GM21526 (cell line): ENCODE results near the gene ZNF12.
A peak's percentile ranks its signal among the peaks of the same experiment; 100 is the strongest.
"Not testable (repeated sequence)": the region's sequence is repeated elsewhere in the genome, so short reads cannot be mapped to it uniquely, and the experiment has no call there.

ENCODE experiments used
- ATAC-seq: cut with Tn5 transposase; IDR thresholded peaks from one replicate; pipeline ENCODE4 v1.9.1; 2021; ENCODE audit warnings: moderate library complexity; ENCODE audit not compliant: unreplicated experiment, low FRiP score

The ZNF12 gene

GRCh38 chr7:6706666-6707407 is at the start of gene ZNF12:
Gene ZNF12, minus strand, starts transcription at chr7:6706947. Its CDS starts 1,774 bp downstream, at chr7:6705173.
- peak; percentile 92 for ATAC-seq

GRCh38 chr7:6753964-6754363 is 47.2 kb upstream of the ZNF12 start, which contains the start of gene RSPH10B2:
Gene RSPH10B2, plus strand, starts transcription at chr7:6754103. Its CDS starts 3,575 bp downstream, at chr7:6757678.
- ATAC-seq = not testable (repeated sequence)

DNA sequence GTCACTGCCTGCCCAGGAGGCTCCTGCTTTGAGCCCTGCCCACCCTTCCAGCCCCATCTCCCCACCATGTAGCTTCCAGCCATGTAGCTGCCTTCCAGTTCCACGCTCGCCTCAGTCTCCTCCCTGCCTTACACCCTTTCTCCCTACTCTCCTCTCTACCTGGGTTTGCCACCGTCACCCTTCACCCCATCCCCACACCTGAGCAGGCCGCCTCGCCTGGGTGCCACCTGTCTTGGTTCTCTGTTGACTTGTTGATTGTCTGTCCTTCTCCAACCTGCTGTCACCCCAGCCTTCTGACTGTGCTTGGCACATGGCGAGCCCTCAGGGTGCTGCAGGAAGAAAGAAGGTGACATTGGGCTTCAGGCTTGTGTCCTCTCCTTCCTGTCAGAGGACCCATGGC is 43.4 kb upstream of the ZNF12 start:
- ATAC-seq = not testable (repeated sequence)

DNA sequence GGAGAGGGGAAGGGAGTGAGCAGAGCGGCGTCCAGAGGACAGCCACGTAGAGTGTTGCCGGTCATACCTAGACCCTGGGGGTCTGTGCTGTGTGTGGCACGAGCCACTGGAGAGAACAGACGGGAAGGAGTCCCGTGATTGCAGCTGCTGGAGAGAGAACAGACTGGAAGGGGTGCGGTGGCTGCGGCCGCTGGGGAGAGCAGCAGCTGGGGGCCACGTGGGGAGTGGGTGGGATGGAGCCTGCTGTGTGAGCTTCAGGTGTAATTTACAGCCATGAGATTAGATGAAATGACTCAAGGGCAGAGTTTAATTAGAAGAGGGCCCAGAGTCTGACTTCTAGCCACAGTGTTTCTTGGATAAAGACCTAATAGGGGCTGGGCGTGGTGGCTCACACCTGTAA is 42.6 kb upstream of the ZNF12 start:
- ATAC-seq = not testable (repeated sequence)

DNA sequence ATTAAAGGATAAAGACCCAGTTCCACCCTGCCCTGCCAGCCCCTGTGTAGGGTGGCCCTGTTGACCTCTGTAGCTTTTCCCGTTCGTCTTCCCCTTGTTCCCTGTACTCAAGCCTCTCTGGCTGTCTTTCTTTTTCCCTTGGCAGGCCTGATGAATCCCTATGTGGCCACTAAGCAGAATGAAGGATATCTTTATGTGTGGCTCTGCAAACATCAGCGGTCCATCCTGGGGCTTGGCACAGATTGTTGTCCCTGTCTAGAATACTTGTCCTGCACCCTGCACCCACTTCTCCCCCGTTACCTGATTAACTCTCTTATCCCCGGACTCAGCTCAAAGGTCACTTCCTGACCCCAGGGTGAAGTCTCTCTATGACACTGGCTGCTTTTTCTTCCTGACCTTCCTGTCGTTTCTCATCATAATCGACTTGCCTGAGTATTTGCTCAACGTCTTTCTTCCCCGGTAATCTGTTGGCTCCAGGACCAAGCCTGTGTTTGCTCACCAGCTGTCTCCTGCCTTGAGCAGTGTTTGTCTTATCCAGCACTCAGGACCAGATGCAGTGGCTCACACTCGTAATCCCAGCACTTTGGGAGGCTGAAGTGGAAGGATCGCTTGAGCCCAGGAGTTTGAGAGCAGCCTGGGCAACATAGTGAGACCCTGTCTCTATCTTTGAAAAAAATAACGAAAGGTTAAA is 37.8 kb upstream of the ZNF12 start:
- not testable (repeated sequence) for ATAC-seq

DNA sequence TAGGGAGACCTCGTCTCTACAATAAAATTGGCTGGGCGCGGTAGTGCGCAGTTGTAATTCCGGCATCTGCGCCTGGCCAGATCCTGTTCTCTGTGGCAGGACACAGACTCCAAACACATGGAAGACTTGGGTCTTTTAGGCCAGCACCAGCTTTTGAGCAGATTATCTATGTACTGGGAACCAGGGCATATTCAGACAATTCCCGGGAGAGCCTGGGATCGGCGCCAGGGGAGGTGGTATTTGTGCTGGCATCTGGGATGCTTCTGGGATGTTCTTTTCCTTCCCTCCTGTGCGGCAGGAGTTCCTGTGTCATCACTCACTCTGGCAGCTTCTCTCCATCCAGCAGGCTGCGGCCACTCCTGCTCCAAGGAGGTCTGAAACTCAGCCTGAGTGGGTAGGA is 31.7 kb upstream of the ZNF12 start:
- ATAC-seq = not testable (repeated sequence)

DNA sequence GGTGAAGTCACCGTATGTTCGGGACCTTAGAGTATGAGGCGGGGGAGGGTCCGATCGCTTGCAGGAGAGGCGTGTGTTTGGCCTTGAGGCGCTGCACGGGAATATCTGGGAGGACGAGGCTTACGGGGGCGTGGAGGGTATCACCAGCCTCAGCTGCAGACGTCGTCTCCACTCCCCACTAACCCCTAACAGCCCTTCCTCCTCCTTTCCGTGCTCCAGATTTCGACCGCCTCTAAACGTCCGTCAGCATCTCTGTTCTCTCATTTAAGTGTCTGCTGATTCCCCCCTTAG is 23.5 kb upstream of the ZNF12 start:
- ATAC-seq = peak; percentile 18

- peak; percentile 91 for ATAC-seq
Measured at GRCh38 chr7:6729492-6730342, 23.0 kb upstream of the ZNF12 start.

DNA sequence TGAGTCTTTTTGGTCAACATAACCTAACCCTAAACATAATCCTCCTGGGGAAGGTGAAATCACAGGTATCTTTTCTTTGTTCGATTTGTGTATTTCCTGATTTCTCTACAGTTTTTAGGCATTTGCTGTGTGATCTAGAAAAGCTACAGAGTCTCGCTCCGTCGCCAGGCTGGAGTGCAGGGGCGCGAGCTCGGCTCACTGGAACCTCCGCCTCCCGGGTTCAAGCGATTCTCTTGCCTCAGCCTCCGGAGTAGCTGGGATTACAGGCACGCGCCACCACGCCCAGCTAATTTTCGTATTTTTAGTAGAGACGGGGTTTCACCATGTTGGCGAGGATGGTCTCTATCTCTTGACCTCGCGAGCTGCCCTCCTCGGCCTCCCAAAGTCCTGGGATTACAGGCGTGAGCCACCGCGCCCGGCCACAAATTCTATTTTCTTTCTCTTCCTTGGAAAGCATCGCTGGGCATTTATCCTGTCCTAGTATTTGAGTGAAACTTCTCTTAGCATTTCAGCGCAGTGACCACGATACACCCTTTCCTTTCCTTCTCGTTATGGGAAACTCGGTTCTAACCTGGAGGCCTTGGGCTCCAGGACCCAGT is 22.2 kb upstream of the ZNF12 start:
- ATAC-seq = not testable (repeated sequence)

DNA sequence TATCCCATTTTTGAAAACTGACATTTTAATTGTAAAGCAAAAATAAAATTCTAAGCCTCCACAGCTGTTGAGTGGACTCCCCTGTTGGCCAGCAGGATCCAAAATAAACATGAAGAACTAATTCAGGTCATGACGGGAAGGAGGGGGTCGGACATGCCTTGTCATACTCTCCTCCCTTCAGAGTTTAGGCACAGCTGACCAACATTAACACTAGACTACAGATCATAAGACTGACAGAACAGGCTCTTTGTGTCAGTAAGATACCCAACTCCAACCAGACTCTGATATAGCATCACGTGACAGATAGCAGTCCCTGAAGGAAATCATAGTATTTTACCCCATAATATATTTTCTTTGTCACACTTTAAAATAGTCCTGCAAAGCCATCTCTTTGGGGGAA is 20.9 kb upstream of the ZNF12 start:
- ATAC-seq = no peak

- not testable (repeated sequence) for ATAC-seq
Measured at GRCh38 chr7:6726341-6726740, 19.6 kb upstream of the ZNF12 start.

DNA sequence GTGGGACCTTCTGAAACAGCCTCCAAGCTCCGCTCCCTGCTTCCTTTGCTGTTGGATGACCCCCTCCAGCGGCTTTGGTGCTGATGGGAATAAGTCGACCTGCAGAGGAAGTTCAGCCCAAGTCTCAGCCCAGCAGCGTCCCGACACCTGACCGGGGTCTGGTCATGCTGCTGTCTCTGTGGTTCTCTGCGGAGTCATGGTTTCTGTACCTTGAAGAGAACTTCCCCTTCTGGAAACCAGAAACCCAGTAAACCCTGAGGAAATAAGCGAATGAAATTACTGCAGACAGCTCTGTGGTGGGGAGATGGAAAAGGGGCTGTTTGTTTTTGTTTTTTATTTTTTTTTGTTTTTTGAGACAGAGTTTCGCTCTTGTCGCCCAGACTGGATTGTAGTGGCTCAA is 18.3 kb upstream of the ZNF12 start:
- ATAC-seq = peak; percentile 60

GRCh38 chr7:6724351-6724750 is 17.6 kb upstream of the ZNF12 start:
- not testable (repeated sequence) for ATAC-seq

DNA sequence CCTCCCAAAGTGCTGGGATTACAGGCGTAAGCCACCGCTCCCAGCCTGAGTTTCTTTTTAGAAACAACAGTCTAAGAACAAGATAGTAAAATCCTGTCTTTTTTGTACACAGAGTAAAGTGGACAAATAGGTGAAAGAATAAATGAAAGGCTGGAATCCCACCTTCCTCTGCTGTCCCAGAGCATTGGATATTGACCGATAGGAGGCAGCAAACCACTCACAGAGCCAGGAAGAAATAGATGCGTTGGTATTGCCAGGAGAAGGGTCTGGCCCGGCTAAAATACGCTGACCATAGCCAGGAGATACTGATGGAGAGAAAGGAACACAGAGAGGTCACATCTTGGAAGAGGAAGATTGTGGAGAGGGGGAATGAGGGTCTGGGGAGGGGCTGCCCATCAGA is 11.4 kb upstream of the ZNF12 start:
- no peak for ATAC-seq

DNA sequence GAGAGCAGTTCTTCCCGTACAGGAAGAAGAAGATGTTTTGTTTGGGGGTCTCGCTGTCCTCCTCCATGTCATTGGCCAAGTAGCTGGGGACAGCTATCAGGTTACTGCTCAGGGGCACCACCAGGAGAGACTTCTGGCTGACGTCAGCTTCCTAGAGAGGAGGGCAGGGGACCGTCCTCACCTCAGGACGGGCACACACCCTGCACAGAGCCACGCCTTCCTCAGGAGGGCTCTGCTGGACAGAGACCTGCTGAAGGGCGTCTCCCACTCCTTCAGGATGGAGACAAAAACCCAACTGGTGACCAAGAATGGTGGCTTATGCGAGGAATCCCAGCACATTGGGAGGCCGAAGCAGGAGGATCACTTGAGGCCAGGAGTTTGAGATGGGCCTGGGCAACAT is 9.2 kb upstream of the ZNF12 start:
- ATAC-seq = not testable (repeated sequence)

GRCh38 chr7:6714360-6714759 is 7.6 kb upstream of the ZNF12 start:
- ATAC-seq = no peak

- ATAC-seq = no peak
Measured at GRCh38 chr7:6709808-6710207, 3.1 kb upstream of the ZNF12 start.

DNA sequence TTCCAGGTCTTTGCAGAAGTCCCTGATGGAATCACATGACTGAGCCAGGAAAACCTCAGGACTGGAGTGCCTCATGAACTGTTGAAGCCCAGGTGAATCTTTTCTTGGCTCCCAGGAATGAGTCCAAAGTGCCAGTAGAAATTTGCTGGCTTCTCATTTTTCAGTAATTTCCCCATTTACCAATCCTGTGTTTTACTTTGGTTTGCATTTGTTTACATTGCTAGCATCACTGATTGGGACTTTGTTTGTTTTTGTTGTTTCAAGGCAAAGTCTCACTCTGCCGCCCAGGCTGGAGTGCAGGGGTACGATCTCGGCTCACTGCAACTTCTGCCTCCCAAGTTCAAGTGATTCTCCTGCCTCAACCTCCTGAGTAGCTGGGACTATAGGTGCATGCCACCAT is 1.6 kb upstream of the ZNF12 start:
- no peak for ATAC-seq

DNA sequence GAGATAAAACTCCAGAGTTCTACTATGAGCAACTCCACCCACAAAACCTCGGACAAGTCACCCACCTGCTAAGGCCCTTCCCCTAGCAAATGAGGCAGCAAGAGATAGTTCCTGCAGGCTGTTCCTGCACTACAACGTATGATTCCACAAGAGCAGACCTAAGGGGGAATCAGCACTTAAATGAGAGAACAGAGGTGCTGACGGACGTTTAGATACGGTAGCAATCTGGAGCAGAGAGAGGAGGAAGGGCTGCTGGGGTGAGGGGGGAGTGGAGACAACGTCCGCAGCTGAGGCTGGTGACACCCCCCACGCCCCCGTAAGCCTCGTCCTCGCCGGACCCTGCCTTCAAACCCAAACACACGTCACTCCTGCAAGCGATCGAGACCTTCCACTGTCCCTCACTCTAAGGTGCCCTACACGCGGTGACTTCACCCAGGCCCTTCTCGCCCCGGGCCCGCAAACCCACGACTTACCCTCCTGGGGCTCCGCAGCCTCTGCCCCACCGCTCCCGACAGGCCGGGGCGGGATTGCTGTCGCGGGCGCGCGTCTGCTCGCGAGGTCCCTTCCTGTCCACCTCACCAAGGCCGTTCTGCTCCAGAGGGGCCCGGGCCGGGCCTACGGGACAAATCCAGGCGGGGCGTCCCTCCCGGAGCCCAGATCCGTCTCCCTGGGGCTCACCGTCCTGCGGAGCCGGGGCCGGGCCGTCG is 635 bp downstream of the ZNF12 start:
- peak; percentile 25 for ATAC-seq

GRCh38 chr7:6701860-6702259 is 4.9 kb downstream of the ZNF12 start:
- ATAC-seq = no peak
